OCI-LY7 (cell line): Measurements from ENCODE around the gene CSTPP1.

Experiments
- EZH2phosphoT487 ChIP-seq: fragments of 200-600 bp; sonication (generic); IDR thresholded peaks from 2 replicates; pipeline ENCODE4 v1.6.1; 2018; ENCODE audit warnings: low read depth, borderline replicate concordance, mild to moderate bottlenecking, mixed run types, antibody characterized with exemption, low read length, moderate library complexity, mixed read lengths
- TF ChIP-seq, protein P1 (sequence below): fragments of 200-600 bp; sonication (generic); conservative IDR thresholded peaks from 2 replicates; pipeline ENCODE4 v1.5.1; 2014; ENCODE audit warnings: mild to moderate bottlenecking, antibody characterized with exemption, low read length, moderate library complexity, mixed read lengths

DNA sequence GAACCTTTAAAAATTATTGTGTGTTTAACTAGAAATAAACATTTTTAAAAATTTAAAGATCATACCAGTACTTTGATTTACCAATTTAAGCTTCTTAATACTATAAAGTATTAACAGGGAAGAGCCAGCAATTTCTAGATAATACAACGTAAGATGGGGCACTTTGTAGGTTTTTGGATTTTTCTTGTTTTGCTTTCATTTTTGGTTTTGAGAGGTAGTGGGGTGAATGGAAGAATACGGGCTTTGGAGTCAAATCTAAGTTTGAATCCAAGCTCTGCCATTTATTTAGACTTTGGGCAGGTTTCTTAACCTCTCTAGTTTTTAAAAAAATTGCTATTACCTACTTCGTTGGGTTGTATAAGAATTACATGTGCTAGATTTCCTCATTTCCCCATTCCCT lies 44.9 kb downstream of the CSTPP1 start:
- TF ChIP-seq, protein P1, sequence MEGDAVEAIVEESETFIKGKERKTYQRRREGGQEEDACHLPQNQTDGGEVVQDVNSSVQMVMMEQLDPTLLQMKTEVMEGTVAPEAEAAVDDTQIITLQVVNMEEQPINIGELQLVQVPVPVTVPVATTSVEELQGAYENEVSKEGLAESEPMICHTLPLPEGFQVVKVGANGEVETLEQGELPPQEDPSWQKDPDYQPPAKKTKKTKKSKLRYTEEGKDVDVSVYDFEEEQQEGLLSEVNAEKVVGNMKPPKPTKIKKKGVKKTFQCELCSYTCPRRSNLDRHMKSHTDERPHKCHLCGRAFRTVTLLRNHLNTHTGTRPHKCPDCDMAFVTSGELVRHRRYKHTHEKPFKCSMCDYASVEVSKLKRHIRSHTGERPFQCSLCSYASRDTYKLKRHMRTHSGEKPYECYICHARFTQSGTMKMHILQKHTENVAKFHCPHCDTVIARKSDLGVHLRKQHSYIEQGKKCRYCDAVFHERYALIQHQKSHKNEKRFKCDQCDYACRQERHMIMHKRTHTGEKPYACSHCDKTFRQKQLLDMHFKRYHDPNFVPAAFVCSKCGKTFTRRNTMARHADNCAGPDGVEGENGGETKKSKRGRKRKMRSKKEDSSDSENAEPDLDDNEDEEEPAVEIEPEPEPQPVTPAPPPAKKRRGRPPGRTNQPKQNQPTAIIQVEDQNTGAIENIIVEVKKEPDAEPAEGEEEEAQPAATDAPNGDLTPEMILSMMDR: no peak
- TF ChIP-seq EZH2phosphoT487: no peak
